ENCODE data around the gene MAPK8IP1.
"Not testable (repeated sequence)": the region's sequence is repeated elsewhere in the genome, so short reads cannot be mapped to it uniquely, and the experiment has no call there.

Gene MAPK8IP1

DNA sequence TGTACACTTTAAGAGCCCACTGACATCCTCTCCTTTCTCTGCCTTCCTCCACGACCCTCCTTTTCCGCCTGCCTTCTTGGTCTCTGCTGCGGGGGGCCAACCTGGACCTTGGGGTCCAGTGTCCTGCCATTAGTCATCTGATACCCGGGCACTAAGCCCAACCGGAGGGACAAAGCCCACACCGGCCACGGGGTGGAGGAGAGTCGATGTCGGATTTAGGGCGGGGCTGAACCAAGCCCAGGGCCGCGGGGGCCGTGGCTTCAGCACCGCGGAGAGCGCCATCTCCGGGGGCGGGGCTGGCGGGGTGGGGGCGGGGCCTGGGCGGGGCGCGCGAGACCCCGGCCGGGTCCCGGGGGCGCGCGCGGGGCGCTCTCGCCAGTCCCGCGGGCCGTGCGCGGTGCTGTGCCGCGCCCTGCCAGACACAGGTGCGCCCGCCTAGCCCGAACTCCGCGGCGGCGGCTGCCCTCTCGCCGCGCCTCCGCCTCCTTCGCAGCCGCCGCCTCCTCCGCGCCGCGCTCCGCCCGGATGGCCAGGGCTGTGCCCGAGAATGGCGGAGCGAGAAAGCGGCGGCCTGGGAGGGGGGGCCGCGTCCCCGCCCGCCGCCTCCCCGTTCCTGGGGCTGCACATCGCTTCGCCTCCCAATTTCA, at the start of gene MAPK8IP1:
TSS of gene MAPK8IP1 (plus strand) at position 378 of the 647 bp plus-strand sequence. CDS start at position 548, 170 bp downstream.
- peak; percentile 35 for DNase-seq

DNA sequence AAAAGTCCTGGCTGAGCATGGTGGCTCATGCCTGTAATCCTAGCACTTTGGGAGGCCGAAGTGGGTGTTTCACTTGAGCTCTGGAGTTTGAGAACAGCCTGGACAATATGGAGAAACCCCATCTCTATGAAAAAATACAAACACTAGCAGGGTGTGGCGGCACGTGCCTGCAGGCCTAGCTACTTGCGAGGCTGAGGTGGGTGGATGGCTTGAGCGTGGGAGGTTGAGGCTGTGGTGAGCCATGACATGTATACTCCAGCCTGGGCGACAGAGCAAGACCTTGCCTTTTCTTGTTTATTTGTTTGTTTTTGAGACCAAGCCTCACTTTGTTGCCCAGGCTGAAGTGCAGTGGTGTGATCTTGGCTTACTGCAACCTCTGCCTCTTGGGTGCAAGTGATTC, 46.2 kb upstream of the MAPK8IP1 start:
- DNase-seq, result no peak

DNA sequence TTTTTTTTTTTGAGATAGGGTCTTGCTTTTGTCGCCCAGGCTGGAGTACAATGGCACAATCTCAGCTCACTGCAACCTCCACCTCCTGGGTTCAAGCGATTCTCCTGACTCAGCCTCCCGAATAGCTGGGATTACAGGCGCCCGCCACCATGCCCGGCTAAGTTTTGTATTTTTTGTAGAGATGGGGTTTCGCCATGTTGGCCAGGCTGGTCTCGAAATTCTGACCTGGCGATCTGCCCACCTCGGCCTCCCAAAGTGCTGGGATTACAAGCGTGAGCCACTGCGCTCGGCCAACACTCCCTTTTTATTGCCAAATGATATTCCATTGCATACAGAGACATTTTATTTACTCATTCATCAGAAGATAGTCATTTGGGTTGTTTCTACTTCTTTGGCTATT, 45.2 kb upstream of the MAPK8IP1 start:
- not testable (repeated sequence) for DNase-seq

DNA sequence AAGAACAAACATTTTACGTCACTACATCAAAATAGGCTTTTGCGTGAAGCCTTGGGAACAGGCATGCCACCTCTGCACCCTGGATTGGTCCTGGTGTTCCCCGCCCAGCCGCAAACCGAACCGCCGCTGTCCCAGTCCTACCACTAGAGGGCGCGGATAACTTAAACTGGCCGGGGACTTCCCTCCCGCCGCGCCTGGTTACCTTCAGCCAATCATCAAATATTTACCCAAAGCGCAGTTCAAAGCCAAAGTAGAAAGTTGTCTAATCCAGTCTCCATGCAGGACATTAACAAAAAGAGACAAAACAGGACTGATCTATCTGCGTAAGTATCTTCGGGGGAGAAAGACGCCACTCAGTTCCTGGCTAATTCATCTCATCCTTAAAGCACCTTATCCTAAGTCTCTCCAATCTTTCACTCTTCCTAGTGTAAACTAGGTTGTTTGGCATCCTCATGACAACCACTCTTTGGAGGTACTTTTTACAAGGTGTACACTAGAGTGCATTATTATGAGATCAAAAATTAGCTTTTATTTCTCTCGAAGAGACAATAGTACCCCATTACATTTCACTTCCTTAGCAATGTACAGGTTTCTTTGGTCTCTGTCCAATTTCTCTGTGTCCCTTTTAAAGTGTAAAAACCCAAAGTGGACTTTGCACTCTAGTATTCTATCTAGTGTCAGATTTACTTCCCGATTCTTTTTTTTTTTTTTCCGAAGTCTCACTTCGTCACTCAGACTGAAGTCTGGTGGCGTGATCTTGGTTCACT, 42.1 kb upstream of the MAPK8IP1 start:
- DNase-seq, result peak; percentile 90

GRCh38 chr11:45844822-45845578, 40.5 kb upstream of the MAPK8IP1 start:
- no peak for DNase-seq

- DNase-seq, result no peak
These were observed 39.2 kb upstream of the MAPK8IP1 start for GRCh38 chr11:45846174-45846675.

DNA sequence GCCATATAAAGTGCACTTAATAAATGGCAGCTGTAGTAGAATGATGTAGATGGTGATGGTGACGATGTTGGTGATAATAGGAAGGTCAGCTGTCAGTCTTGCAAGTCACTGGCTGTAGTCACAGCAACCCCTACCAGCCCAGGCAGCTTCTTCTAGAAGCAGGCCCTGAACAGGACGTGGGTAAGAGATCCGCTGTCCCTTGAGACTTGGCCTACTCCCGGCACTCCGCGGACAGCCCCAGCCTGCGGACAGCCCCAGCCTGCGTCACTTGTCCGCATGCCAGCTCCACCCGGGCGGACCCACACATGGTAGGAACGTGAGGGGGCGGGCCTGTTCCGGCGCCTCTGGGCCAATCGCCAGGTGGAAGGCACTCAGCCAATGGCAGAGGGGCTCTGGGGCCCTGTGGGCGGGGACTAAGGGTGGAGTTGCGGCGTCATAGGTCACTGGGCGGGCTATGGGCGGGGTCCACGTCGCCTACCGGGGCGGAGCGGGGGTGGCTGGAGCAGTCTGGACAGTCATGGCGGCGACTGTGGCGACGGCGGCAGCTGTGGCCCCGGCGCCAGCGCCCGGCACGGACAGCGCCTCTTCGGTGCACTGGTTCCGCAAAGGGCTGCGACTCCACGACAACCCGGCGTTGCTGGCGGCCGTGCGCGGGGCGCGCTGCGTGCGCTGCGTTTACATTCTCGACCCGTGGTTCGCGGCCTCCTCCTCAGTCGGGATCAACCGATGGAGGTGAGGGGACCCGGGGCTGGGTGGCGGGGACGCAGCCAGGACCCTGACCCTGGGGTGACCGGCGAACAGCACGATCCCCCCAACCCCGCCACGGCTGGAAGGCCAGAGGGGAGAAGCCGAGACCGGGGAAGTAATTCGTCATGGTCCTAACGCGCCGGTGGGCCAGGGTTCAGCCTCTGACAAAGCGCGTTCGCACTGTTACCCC, 38.2 kb upstream of the MAPK8IP1 start, which contains the start of gene CRY2:
TSS of gene CRY2 (plus strand) at position 502 of the 937 bp plus-strand sequence. CDS start at position 518, 16 bp downstream.
- DNase-seq, result peak; percentile 100

GRCh38 chr11:45847911-45848316, 37.5 kb upstream of the MAPK8IP1 start:
- DNase-seq, result peak; percentile 54

- DNase-seq, result no peak
These were observed 36.8 kb upstream of the MAPK8IP1 start for GRCh38 chr11:45848654-45849081.

- no peak for DNase-seq
These were observed 35.0 kb upstream of the MAPK8IP1 start for GRCh38 chr11:45850446-45850845.

DNA sequence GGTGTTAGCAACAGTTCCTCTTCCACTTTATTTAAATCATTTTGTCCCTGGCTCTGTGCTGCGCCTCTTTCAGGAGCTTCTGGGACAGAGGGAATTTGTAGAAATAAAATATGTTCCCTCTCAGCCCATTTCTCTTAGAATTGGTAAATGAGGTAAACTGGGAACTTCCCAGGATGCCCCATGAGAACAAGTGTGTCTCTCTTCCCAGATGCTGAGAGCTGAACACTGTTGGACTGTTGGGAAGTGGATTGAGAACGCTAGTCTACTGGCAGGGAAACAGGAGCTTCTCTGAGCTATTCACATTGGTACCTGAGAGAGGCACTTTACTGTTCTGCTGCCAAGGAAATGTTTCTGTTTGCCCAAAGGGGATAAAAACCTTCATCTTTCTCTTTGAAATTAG, 34.2 kb upstream of the MAPK8IP1 start:
- DNase-seq, result no peak

- DNase-seq, result no peak
These were observed 33.3 kb upstream of the MAPK8IP1 start for GRCh38 chr11:45852018-45852711.

- DNase-seq, result no peak
These were observed 32.7 kb upstream of the MAPK8IP1 start for GRCh38 chr11:45852712-45853101.

DNA sequence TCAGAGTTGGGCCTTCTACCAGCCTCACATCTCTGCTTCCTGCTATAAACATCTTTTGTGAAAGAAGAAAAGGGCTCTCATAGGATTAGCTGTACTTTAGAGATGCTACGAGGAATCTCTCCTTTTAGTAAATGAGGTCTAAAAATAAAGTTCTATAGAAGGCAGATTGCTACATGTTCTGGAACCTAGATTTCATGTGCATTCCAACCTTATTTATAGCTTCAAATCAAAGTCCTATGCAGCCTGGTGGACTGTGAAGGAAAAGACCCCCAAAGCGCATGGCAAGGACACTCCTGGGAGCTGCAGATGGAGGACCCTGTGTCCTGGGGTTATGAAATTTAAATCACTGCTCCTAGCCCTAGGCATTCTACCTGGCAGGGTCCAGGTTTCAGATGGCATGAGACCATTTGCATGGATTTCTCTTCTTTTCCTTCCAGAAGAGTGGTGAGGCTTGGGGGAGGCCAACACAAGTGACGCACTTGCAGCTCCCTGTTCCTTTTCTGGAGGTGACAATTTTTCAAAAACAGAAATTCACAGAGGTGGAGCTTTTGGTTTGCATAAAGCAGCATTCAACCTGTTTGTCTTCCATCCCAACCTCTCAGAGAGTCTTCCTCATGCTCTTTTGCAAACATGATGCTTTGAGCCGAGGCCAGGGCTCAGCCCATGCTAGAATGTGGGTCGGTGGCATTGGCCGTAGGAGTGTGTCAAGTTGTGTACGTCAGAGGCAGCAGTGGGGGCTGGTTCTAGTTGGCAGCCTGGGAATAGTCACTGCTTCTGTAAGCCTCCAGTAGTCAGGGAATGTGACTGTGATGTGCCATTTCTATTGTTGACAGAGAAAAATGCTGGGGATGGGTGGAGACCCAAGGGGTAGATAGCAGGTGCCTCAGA, 31.9 kb upstream of the MAPK8IP1 start:
- no peak for DNase-seq

GRCh38 chr11:45855308-45855707, 30.1 kb upstream of the MAPK8IP1 start:
- no peak for DNase-seq

- DNase-seq, result no peak
These were observed 29.4 kb upstream of the MAPK8IP1 start for GRCh38 chr11:45856044-45856468.

DNA sequence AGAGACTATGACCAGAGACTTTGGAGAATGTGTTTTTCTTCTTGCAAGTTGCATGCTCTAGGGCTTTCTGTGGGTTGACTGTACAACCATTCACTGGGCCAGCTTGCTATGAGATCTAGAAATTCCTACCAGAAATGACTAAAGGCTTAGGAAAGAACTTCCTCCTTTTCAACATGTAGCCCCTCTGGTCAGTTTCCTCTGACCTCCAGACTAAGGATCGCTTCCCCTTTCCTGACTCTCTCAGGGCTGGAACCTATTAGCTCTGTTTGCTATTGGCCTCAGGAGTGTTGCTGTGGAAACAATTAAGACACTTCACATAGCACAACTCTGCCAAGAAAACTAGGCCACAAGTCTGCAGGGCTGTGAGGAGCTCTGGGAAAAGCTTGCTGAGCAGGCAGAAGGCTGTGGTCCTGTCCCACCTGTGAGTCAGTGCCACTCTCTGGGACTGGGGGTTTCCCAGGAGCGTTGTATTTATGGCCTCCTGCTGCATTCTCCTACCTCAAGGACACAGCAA, 27.4 kb upstream of the MAPK8IP1 start:
- no peak for DNase-seq

DNA sequence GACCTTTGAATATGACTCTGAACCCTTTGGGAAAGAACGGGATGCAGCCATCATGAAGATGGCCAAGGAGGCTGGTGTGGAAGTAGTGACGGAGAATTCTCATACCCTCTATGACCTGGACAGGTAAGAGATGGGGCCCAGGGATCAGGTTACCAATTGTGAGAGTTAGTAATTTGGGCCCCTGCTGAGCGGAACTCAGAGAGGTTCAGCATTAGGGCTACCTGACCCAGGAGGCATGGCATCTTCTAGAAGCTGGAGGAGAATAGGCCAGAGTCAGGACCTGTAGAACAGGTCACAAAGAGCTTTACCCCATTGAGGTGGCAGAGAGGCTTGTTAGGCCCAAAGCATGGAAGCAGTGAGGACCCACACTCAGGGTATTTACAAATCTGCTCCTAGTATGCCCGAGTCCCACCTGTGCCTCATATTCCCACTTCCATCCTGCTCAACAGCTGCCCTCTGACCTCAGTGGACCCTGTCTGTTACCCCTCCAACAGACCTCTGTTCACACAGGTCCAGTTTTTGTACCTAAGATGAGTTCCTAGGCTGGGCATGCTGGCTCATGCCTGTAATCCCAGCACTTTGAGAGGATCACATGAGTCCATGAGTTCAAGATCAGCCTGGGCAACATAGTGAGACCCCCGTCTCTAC, 26.6 kb upstream of the MAPK8IP1 start:
- no peak for DNase-seq

DNA sequence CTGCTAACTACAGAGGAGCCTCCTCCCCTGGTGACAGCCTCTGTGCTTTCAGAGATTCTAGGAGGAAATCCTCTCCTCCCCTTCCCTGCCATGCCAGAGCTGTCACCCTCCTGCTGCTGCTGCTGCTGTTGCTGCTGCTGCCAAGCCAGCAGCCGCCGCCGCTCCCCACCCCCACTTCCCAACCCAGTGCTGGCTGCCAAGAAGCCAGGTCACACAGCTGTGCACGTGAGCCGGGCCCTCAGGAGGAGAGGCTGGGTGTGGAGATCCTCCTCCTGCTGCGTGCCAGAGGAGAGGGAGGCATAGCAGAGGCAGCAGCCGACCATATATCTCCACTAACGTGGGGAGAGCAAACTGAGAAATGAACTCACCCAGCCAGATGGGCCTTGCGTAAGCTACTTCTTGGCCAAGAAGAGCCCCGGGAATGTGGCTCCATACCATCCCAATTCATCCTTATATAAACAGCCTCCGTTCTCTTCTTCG, 25.8 kb upstream of the MAPK8IP1 start:
- no peak for DNase-seq
